Measurements from ENCODE around the gene MYBPC3.
"Not testable (repeated sequence)": the region's sequence is repeated elsewhere in the genome, so short reads cannot be mapped to it uniquely, and the experiment has no call there.

The MYBPC3 gene

GRCh38 chr11:47337229-47337924, 15.1 kb downstream of the MYBPC3 start:
- DNase-seq (ENCODE audit: low read depth): no peak

GRCh38 chr11:47336595-47336994, 15.9 kb downstream of the MYBPC3 start:
- no peak for DNase-seq (ENCODE audit: low read depth)

GRCh38 chr11:47335733-47336132, 16.8 kb downstream of the MYBPC3 start:
- DNase-seq (ENCODE audit: low read depth): no peak

GRCh38 chr11:47334699-47335411, 17.6 kb downstream of the MYBPC3 start:
- not testable (repeated sequence) for DNase-seq (ENCODE audit: low read depth)

GRCh38 chr11:47333886-47334443, 18.5 kb downstream of the MYBPC3 start:
- DNase-seq (ENCODE audit: low read depth): no peak

- no peak for DNase-seq (ENCODE audit: low read depth)
These were observed 19.0 kb downstream of the MYBPC3 start for GRCh38 chr11:47333526-47333845.

- no peak for DNase-seq (ENCODE audit: low read depth)
These were observed 19.5 kb downstream of the MYBPC3 start for GRCh38 chr11:47332791-47333525.

- no peak for DNase-seq (ENCODE audit: low read depth)
These were observed 20.2 kb downstream of the MYBPC3 start for GRCh38 chr11:47332303-47332711.

GRCh38 chr11:47331454-47332302, 20.8 kb downstream of the MYBPC3 start:
- no peak for DNase-seq (ENCODE audit: low read depth)

- DNase-seq (ENCODE audit: low read depth): no peak
These were observed 22.2 kb downstream of the MYBPC3 start for GRCh38 chr11:47329987-47330931.

- no peak for DNase-seq (ENCODE audit: low read depth)
These were observed 23.0 kb downstream of the MYBPC3 start for GRCh38 chr11:47329431-47329986.

GRCh38 chr11:47328449-47329390, 23.8 kb downstream of the MYBPC3 start:
- no peak for DNase-seq (ENCODE audit: low read depth)

GRCh38 chr11:47327949-47328348, 24.6 kb downstream of the MYBPC3 start:
- DNase-seq (ENCODE audit: low read depth): no peak

- no peak for DNase-seq (ENCODE audit: low read depth)
These were observed 25.5 kb downstream of the MYBPC3 start for GRCh38 chr11:47327025-47327424.

- DNase-seq (ENCODE audit: low read depth): no peak
These were observed 26.3 kb downstream of the MYBPC3 start for GRCh38 chr11:47326198-47326597.

GRCh38 chr11:47325271-47326041, 27.0 kb downstream of the MYBPC3 start:
- no peak for DNase-seq (ENCODE audit: low read depth)

GRCh38 chr11:47324520-47324919, 28.0 kb downstream of the MYBPC3 start:
- no peak for DNase-seq (ENCODE audit: low read depth)

- DNase-seq (ENCODE audit: low read depth): no peak
These were observed 34.3 kb downstream of the MYBPC3 start for GRCh38 chr11:47318166-47318565.

All from activated T-cell treated with anti-CD3 and anti-CD28 coated beads for 48 hours (primary cell).